ENCODE results near the gene TSFM.

TSFM gene

DNA sequence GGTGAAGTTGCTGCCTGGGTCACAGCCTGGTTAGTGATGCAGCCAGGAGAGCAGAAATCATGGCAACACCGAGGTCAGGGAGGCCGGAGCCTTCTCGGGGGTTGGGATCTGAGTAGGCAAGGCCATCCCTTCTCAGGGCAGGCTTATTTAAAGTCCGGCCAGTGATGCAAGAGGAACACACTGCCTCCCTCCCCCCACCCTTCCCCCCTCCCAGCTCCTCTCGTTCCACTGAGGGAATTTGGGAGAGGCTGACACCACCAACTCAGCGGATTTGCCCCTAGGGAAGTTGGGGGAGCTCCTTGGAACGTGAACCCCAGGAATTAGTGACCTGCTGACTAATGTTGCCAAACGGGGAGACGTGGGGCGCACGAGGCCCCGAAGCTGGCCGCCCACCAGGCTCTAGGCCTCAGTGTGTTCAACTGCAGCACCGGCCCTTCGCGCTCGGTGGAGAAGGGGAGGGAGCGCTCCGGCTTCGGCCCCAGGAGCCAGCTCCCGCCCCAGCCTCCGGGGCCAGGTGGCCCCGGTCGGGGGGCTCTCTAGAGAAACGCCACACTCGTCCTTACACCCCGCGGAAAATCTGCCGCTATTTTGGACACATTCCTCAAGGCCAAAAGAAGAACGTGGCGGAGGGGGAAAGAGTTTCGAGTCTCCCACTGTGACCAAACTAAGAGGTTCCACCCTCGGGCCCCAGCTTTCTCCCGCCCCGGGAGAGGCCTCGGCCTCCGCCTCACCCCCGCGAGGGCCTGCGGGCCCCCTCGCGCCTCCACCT lies 62.3 kb downstream of the TSFM start:
- H3K9me3 ChIP-seq (ENCODE audit: insufficient read depth, low read length): no peaks in the 10 kb centered on the region
- peaks cover 10% of the 10 kb centered on the region for H3K27me3 ChIP-seq (ENCODE audit: low read depth, low read length)
- H3K27ac ChIP-seq (ENCODE audit: low read length): peak overlapping the region; percentile 71
- peaks cover 5% of the 10 kb centered on the region for H3K36me3 ChIP-seq (replicated peaks; ENCODE audit: low read depth, low read length)
- no peak overlapping the region for H2AFZ ChIP-seq (ENCODE audit: low read depth, low read length)
- peaks cover 64% of the 10 kb centered on the region for H3K79me2 ChIP-seq (ENCODE audit: low read length)
- H3K4me3 ChIP-seq (ENCODE audit: low read length): peak overlapping the region; percentile 89
- H3K9ac ChIP-seq (ENCODE audit: low read length): peak overlapping the region; percentile 90
- TF ChIP-seq, protein P1, sequence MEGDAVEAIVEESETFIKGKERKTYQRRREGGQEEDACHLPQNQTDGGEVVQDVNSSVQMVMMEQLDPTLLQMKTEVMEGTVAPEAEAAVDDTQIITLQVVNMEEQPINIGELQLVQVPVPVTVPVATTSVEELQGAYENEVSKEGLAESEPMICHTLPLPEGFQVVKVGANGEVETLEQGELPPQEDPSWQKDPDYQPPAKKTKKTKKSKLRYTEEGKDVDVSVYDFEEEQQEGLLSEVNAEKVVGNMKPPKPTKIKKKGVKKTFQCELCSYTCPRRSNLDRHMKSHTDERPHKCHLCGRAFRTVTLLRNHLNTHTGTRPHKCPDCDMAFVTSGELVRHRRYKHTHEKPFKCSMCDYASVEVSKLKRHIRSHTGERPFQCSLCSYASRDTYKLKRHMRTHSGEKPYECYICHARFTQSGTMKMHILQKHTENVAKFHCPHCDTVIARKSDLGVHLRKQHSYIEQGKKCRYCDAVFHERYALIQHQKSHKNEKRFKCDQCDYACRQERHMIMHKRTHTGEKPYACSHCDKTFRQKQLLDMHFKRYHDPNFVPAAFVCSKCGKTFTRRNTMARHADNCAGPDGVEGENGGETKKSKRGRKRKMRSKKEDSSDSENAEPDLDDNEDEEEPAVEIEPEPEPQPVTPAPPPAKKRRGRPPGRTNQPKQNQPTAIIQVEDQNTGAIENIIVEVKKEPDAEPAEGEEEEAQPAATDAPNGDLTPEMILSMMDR (IDR thresholded peaks at IDR 0.05; ENCODE audit: low read depth, low read length): no peak
- no peak for TF ChIP-seq EZH2phosphoT487 (IDR thresholded peaks at IDR 0.05; ENCODE audit: low read depth)
- peaks cover 33% of the 10 kb centered on the region for H3K4me1 ChIP-seq (ENCODE audit: low read length)
- H3K4me2 ChIP-seq (ENCODE audit: low read length): peak overlapping the region; percentile 96
- peaks cover 48% of the 10 kb centered on the region for H4K20me1 ChIP-seq (ENCODE audit: insufficient read depth, low read length)

DNA sequence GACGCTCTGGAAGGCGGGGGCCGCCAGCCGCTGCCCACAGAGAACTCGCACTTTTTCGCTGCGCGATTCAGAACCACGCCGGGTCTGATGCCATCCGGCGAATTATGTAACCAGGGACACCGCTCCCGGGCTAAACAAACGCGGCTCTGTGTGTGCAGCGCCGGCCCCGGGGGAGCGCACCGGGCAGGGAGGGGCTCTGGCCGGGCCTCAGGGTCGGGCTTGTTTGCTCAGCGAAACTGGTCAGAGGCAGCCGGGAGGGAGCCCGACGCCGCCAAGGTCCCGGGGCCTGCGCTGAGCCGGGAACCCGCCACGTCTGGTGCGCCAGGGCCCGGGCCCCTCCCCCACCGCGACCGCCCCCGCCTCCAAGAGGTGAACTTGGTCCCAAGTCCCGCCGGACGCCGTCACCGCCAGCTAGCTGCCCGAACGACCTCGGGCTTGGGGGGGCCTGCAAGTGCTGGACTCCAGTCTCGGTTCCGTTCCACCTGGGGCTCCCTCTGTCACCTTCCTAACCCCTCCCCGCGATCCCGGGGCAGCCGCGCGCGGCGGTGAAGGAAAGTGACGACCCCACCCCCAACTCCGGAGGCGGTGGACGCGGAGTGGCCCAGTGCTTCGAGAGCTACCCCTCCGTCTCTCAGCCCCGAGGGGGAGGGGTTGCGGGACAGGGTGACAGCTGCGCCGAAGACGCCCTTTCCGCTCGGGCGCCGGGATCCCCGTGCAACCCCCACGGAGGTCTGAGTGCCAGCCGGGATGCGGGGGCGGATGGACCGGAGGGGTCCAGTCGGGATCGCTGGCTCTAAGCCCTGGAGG lies 63.1 kb downstream of the TSFM start:
- Histone ChIP-seq H2AFZ (ENCODE audit: low read depth, low read length) (no peak overlapping the region), H3K36me3 (replicated peaks; ENCODE audit: low read depth, low read length) (peaks cover 5% of the 10 kb centered on the region), H3K4me2 (ENCODE audit: low read length) (peak overlapping the region; percentile 96), H3K9ac (ENCODE audit: low read length) (peak overlapping the region; percentile 90), H3K4me3 (ENCODE audit: low read length) (peak overlapping the region; percentile 89), H3K27me3 (ENCODE audit: low read depth, low read length) (peaks cover 13% of the 10 kb centered on the region), H3K79me2 (ENCODE audit: low read length) (peaks cover 56% of the 10 kb centered on the region), H3K4me1 (ENCODE audit: low read length) (peaks cover 34% of the 10 kb centered on the region), H3K27ac (ENCODE audit: low read length) (peak overlapping the region; percentile 71), H4K20me1 (ENCODE audit: insufficient read depth, low read length) (peaks cover 41% of the 10 kb centered on the region), H3K9me3 (ENCODE audit: insufficient read depth, low read length) (no peaks in the 10 kb centered on the region)
- TF ChIP-seq, protein P1 (IDR thresholded peaks at IDR 0.05; ENCODE audit: low read depth, low read length): no peak
- no peak for TF ChIP-seq EZH2phosphoT487 (IDR thresholded peaks at IDR 0.05; ENCODE audit: low read depth)

DNA sequence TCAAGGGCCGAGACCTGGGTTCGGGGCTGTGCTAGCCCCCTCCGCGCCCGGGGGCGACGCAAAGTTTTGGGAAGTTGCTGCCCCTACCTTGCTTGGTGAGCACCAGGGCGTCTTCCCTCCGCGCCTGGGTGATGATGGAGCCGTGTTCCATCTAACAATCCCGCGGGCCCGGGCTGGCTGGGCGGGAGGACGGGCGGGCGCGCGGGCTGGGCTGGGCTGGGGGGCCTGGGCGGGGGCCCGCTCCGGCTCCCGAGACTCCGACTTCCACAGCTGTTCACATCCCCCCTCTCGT lies 63.6 kb downstream of the TSFM start:
- TF ChIP-seq EZH2phosphoT487 (IDR thresholded peaks at IDR 0.05; ENCODE audit: low read depth): no peak
- TF ChIP-seq, protein P1 (IDR thresholded peaks at IDR 0.05; ENCODE audit: low read depth, low read length): no peak
- Histone ChIP-seq H4K20me1 (ENCODE audit: insufficient read depth, low read length) (peaks cover 35% of the 10 kb centered on the region), H3K4me1 (ENCODE audit: low read length) (peaks cover 40% of the 10 kb centered on the region), H2AFZ (ENCODE audit: low read depth, low read length) (peak overlapping the region; percentile 93; the same call in 1 of the 2 replicates), H3K79me2 (ENCODE audit: low read length) (peaks cover 51% of the 10 kb centered on the region), H3K36me3 (replicated peaks; ENCODE audit: low read depth, low read length) (peaks cover 5% of the 10 kb centered on the region), H3K27me3 (ENCODE audit: low read depth, low read length) (peaks cover 19% of the 10 kb centered on the region), H3K4me3 (ENCODE audit: low read length) (peak overlapping the region; percentile 89), H3K27ac (ENCODE audit: low read length) (peak overlapping the region; percentile 71), H3K9ac (ENCODE audit: low read length) (peak overlapping the region; percentile 90), H3K4me2 (ENCODE audit: low read length) (peak overlapping the region; percentile 96), H3K9me3 (ENCODE audit: insufficient read depth, low read length) (no peaks in the 10 kb centered on the region)

Measured in OCI-LY3 (cell line).